WTC11 (cell line): Measurements from ENCODE around the gene KRTAP10-3. TPM values are rescaled to one million over a fixed set of nuclear protein-coding genes. Genes with fewer than 3 reads are reported as not detected.

Source experiments
- ATAC-seq: fragments of 200-7000 bp; cut with Tn5 transposase; 2 replicates; pipeline ENCODE4 v1.10.0; 2021; ENCODE audit warnings: mild to moderate bottlenecking, moderate library complexity
- CTCF ChIA-PET: fragments of 300-600 bp; sonication (Branson Sonifier 250); formaldehyde crosslinking; loops from one replicate; lab custom pipeline; 2021; ENCODE audit warnings: antibody characterized with exemption; lab: Charles Lee
- POLR2A ChIA-PET: fragments of 350-600 bp; sonication (Branson Sonifier 250); formaldehyde crosslinking; loops from one replicate; lab custom pipeline; 2021; ENCODE audit warnings: antibody characterized with exemption; lab: Charles Lee
- DNase-seq: peaks from one replicate; pipeline ENCODE4 v3.0.0; 2021; ENCODE audit warnings: low spot score
- H3K27ac Mint-ChIP-seq: 2 replicates; pipeline ENCODE4 v1.8.0; 2021; ENCODE audit warnings: mixed read lengths
- H3K27me3 Mint-ChIP-seq: 2 replicates; pipeline ENCODE4 v1.8.0; 2021; ENCODE audit warnings: low read depth, mild to moderate bottlenecking, moderate library complexity, mixed read lengths
- H3K36me3 Mint-ChIP-seq: 2 replicates; pipeline ENCODE4 v1.8.0; 2021; ENCODE audit warnings: mixed read lengths
- H3K4me1 Mint-ChIP-seq: 2 replicates; pipeline ENCODE4 v1.8.0; 2022; ENCODE audit warnings: mixed read lengths
- H3K4me3 Mint-ChIP-seq: 2 replicates; pipeline ENCODE4 v1.8.0; 2021; ENCODE audit warnings: mild to moderate bottlenecking, moderate library complexity, mixed read lengths
- H3K9me3 Mint-ChIP-seq: 2 replicates; pipeline ENCODE4 v1.8.0; 2021; ENCODE audit warnings: mixed read lengths
- ETV6 ChIP-seq: sonication (generic); formaldehyde crosslinking; IDR thresholded peaks from 2 replicates; pipeline ENCODE4 v1.8.1; 2022; ENCODE audit warnings: mild to moderate bottlenecking, missing genetic modification reagents
- GABPB1 ChIP-seq: sonication (generic); formaldehyde crosslinking; IDR thresholded peaks from 2 replicates; pipeline ENCODE4 v1.8.1; 2023; ENCODE audit warnings: mild to moderate bottlenecking, missing genetic modification reagents
- KAT7 ChIP-seq: sonication (generic); formaldehyde crosslinking; IDR thresholded peaks from 2 replicates; pipeline ENCODE4 v1.8.1; 2023; ENCODE audit warnings: missing genetic modification reagents, mild to moderate bottlenecking, borderline replicate concordance
- NR3C1 ChIP-seq: sonication (generic); formaldehyde crosslinking; conservative IDR thresholded peaks from 2 replicates; pipeline ENCODE4 v1.8.1; 2023; ENCODE audit warnings: low read depth, mild to moderate bottlenecking, missing genetic modification reagents
- SMAD3 ChIP-seq: sonication (generic); formaldehyde crosslinking; IDR thresholded peaks from 2 replicates; pipeline ENCODE4 v1.8.0; 2022; ENCODE audit warnings: missing genetic modification reagents, mild to moderate bottlenecking, borderline replicate concordance
- ZNF423 ChIP-seq: fragments of 250-450 bp; sonication (Bioruptor Pico); IDR thresholded peaks from 2 replicates; pipeline ENCODE4 v2.1.2; 2022; ENCODE audit warnings: mild to moderate bottlenecking, moderate library complexity
- total RNA-seq: library from RNA; stranded (reverse); gene quantifications from 3 replicates; pipeline ENCODE4 v1.2.3, GENCODE V29; 2021
- TF ChIP-seq, protein P1 (sequence below): sonication (generic); formaldehyde crosslinking; IDR thresholded peaks from 2 replicates; pipeline ENCODE4 v1.8.1; 2023; ENCODE audit warnings: mild to moderate bottlenecking, moderate library complexity, missing genetic modification reagents
- TF ChIP-seq, protein P2 (sequence below): fragments of 250-450 bp; sonication (Bioruptor Pico); IDR thresholded peaks from 2 replicates; pipeline ENCODE4 v2.1.2; 2022; ENCODE audit warnings: mild to moderate bottlenecking, moderate library complexity
- TF ChIP-seq, protein P3 (sequence below): fragments of 250-450 bp; sonication (Bioruptor Pico); IDR thresholded peaks from 2 replicates; pipeline ENCODE4 v1.9.0; 2021; ENCODE audit warnings: mild to moderate bottlenecking
- TF ChIP-seq, protein P4 (sequence below): fragments of 250-450 bp; sonication (Bioruptor Pico); IDR thresholded peaks from 2 replicates; pipeline ENCODE4 v1.9.0; 2021; ENCODE audit warnings: moderate library complexity, mild to moderate bottlenecking, inconsistent platforms, borderline replicate concordance
- TF ChIP-seq, protein P5 (sequence below): fragments of 250-450 bp; sonication (Bioruptor Pico); IDR thresholded peaks from 2 replicates; pipeline ENCODE4 v1.9.0; 2021; ENCODE audit warnings: mild to moderate bottlenecking, borderline replicate concordance

The KRTAP10-3 gene
- total RNA-seq, 1 experiment from 2014 or later, result not detected

DNA sequence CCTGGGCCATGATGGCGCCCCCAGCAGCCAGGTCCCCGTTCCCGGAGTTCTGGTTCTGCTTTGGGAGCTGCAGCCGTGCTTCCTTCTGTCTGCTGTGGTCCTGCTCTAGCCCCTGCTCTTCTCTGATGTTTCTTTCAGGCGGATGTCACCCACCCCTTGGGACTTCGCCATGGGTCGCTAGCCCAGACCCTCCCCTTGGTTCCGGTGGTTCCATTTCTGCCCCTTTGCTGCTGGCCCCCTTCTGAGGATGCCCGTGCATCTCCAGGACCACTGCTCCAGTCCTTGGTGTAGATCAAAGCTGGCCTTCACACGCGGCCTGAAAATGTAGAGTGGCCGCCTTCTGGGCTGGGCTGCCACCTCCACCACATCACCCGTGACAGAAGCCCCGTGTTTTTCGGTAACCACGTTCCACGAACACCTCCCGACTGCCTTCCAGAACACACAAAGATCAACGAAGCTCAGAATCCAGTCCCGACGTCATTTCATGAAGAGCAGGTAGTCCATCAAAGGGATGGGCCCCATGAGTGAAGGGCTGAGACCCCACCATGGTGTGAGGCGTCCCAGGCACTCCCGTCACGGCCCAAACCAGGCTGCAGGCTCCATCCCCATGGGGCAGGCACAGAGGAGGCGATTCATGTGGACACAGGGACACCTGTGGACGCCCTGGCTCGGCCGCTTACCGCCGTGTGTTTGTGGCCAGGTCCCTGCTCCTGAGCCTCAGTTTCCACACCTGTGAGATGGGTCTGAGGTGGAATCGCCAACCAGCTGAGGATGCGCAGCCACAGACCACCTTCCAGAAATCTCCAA lies 43.0 kb downstream of the KRTAP10-3 start:
- DNase-seq (no peak), ATAC-seq (no peak)
- H3K4me1 Mint-ChIP-seq, result 0 out of 2 replicates have a peak, but pooled peaks cover 5% of the 10 kb centered on the region
- H3K27ac Mint-ChIP-seq, result peak overlapping the region; percentile 1
- no peaks in the 10 kb centered on the region for H3K36me3 Mint-ChIP-seq
- no peak overlapping the region for H3K4me3 Mint-ChIP-seq
- CTCF ChIA-PET, result interaction anchor here (0.6 to 1.5 kb wide), 3 partner anchors 233 to 277 kb away, joined by 3 to 5 read pairs (median 3); no protein-coding TSS in a partner anchor
- TF ChIP-seq KAT7 (CRISPR knock-in tag), result no peak
- TF ChIP-seq, protein P1, sequence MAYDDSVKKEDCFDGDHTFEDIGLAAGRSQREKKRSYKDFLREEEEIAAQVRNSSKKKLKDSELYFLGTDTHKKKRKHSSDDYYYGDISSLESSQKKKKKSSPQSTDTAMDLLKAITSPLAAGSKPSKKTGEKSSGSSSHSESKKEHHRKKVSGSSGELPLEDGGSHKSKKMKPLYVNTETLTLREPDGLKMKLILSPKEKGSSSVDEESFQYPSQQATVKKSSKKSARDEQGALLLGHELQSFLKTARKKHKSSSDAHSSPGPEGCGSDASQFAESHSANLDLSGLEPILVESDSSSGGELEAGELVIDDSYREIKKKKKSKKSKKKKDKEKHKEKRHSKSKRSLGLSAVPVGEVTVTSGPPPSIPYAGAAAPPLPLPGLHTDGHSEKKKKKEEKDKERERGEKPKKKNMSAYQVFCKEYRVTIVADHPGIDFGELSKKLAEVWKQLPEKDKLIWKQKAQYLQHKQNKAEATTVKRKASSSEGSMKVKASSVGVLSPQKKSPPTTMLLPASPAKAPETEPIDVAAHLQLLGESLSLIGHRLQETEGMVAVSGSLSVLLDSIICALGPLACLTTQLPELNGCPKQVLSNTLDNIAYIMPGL (CRISPR knock-in tag), result no peak
- TF ChIP-seq, protein P2, sequence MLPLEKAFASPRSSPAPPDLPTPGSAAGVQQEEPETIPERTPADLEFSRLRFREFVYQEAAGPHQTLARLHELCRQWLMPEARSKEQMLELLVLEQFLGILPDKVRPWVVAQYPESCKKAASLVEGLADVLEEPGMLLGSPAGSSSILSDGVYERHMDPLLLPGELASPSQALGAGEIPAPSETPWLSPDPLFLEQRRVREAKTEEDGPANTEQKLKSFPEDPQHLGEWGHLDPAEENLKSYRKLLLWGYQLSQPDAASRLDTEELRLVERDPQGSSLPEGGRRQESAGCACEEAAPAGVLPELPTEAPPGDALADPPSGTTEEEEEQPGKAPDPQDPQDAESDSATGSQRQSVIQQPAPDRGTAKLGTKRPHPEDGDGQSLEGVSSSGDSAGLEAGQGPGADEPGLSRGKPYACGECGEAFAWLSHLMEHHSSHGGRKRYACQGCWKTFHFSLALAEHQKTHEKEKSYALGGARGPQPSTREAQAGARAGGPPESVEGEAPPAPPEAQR, result no peak
- TF ChIP-seq NR3C1 (CRISPR knock-in tag), result no peak
- TF ChIP-seq, protein P3, sequence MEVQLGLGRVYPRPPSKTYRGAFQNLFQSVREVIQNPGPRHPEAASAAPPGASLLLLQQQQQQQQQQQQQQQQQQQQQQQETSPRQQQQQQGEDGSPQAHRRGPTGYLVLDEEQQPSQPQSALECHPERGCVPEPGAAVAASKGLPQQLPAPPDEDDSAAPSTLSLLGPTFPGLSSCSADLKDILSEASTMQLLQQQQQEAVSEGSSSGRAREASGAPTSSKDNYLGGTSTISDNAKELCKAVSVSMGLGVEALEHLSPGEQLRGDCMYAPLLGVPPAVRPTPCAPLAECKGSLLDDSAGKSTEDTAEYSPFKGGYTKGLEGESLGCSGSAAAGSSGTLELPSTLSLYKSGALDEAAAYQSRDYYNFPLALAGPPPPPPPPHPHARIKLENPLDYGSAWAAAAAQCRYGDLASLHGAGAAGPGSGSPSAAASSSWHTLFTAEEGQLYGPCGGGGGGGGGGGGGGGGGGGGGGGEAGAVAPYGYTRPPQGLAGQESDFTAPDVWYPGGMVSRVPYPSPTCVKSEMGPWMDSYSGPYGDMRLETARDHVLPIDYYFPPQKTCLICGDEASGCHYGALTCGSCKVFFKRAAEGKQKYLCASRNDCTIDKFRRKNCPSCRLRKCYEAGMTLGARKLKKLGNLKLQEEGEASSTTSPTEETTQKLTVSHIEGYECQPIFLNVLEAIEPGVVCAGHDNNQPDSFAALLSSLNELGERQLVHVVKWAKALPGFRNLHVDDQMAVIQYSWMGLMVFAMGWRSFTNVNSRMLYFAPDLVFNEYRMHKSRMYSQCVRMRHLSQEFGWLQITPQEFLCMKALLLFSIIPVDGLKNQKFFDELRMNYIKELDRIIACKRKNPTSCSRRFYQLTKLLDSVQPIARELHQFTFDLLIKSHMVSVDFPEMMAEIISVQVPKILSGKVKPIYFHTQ (CRISPR knock-in tag), result no peak
- no peak for TF ChIP-seq ETV6 (CRISPR knock-in tag)
- POLR2A ChIA-PET, result no interaction called here
- peaks cover 10% of the 10 kb centered on the region for H3K9me3 Mint-ChIP-seq
- H3K27me3 Mint-ChIP-seq, result no peaks in the 10 kb centered on the region; the same call in 1 of the 2 replicates

DNA sequence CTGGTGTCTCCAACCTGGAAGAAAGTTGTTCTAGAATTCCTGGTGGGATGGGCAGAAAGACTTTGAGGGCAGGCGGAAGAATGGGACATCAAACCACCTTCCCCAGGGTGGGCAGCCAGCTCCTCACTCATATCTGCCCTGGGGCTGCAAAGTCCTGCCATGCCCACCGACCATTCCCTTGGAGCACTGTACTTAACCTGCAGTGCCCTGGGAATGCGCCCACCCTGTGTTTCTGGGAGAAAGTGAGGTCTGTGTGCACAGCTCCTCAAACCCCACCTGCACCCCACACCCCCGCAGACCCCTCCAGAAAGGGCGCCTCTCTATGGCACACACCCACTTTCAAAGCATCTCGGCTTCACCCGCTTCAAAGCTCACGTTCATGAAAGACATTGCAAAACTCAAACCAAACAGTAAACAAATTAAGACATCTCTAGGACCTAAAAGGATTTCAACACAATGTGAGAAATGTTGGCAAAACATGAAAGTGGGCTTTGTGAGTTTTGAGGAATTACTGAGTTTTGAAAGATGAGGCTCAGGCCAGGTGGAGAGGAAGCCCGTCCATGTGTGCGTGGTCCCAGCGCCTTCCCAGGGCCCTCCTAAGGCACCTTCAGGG lies 43.7 kb downstream of the KRTAP10-3 start:
- H3K9me3 Mint-ChIP-seq, result peaks cover 10% of the 10 kb centered on the region
- POLR2A ChIA-PET, result no interaction called here
- TF ChIP-seq GABPB1 (CRISPR knock-in tag), result 0 out of 2 replicates have a peak, but pooled peaks have one; percentile 30
- no peak for TF ChIP-seq SMAD3
- TF ChIP-seq, protein P4, sequence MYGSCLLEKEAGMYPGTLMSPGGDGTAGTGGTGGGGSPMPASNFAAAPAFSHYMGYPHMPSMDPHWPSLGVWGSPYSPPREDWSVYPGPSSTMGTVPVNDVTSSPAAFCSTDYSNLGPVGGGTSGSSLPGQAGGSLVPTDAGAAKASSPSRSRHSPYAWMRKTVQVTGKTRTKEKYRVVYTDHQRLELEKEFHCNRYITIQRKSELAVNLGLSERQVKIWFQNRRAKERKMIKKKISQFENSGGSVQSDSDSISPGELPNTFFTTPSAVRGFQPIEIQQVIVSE (CRISPR knock-in tag), result no peak
- TF ChIP-seq ZNF423 (CRISPR knock-in tag), result no peak
- TF ChIP-seq, protein P5, sequence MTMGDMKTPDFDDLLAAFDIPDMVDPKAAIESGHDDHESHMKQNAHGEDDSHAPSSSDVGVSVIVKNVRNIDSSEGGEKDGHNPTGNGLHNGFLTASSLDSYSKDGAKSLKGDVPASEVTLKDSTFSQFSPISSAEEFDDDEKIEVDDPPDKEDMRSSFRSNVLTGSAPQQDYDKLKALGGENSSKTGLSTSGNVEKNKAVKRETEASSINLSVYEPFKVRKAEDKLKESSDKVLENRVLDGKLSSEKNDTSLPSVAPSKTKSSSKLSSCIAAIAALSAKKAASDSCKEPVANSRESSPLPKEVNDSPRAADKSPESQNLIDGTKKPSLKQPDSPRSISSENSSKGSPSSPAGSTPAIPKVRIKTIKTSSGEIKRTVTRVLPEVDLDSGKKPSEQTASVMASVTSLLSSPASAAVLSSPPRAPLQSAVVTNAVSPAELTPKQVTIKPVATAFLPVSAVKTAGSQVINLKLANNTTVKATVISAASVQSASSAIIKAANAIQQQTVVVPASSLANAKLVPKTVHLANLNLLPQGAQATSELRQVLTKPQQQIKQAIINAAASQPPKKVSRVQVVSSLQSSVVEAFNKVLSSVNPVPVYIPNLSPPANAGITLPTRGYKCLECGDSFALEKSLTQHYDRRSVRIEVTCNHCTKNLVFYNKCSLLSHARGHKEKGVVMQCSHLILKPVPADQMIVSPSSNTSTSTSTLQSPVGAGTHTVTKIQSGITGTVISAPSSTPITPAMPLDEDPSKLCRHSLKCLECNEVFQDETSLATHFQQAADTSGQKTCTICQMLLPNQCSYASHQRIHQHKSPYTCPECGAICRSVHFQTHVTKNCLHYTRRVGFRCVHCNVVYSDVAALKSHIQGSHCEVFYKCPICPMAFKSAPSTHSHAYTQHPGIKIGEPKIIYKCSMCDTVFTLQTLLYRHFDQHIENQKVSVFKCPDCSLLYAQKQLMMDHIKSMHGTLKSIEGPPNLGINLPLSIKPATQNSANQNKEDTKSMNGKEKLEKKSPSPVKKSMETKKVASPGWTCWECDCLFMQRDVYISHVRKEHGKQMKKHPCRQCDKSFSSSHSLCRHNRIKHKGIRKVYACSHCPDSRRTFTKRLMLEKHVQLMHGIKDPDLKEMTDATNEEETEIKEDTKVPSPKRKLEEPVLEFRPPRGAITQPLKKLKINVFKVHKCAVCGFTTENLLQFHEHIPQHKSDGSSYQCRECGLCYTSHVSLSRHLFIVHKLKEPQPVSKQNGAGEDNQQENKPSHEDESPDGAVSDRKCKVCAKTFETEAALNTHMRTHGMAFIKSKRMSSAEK (CRISPR knock-in tag), result no peak
- TF ChIP-seq, all 79 proteins: peak for 1
- no peaks in the 10 kb centered on the region; the same call in 1 of the 2 replicates for H3K27me3 Mint-ChIP-seq
- no peaks in the 10 kb centered on the region for H3K36me3 Mint-ChIP-seq
- no peak overlapping the region for H3K27ac Mint-ChIP-seq
- H3K4me1 Mint-ChIP-seq, result peaks cover 5% of the 10 kb centered on the region; the same call in 1 of the 2 replicates
- H3K4me3 Mint-ChIP-seq, result no peak overlapping the region
- ATAC-seq (no peak), DNase-seq (no peak)
- CTCF ChIA-PET, result interaction anchor here (0.6 kb wide), 1 partner anchor 269 kb away, joined by 3 read pairs; no protein-coding TSS in a partner anchor
